ENCODE measurements around the gene PPARD.
A peak's percentile ranks its signal among the peaks of the same experiment; 100 is the strongest.

The PPARD gene

DNA sequence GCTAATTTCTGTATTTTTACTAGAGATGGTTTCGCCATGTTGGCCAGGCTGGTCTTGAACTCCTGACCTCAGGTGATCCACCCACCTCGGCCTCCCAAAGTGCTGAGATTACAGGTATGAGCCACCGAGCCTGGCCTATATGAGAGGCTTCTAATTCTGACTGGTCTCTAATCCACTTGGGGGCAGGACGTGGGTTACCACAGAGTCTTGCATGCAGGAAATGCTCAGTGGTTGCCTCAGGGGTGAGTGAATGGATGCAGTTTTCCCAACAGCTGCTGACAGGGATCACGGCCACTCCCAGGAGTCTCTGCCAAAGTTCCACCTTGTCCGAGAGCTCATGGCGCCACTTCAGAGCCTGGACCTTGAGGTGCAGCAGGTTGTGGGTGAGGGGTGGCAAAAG, 103.3 kb downstream of the PPARD start:
- no peak for DNase-seq

- DNase-seq, result peak; percentile 23
Measured at GRCh38 chr6:35448191-35448590, 105.8 kb downstream of the PPARD start.

DNA sequence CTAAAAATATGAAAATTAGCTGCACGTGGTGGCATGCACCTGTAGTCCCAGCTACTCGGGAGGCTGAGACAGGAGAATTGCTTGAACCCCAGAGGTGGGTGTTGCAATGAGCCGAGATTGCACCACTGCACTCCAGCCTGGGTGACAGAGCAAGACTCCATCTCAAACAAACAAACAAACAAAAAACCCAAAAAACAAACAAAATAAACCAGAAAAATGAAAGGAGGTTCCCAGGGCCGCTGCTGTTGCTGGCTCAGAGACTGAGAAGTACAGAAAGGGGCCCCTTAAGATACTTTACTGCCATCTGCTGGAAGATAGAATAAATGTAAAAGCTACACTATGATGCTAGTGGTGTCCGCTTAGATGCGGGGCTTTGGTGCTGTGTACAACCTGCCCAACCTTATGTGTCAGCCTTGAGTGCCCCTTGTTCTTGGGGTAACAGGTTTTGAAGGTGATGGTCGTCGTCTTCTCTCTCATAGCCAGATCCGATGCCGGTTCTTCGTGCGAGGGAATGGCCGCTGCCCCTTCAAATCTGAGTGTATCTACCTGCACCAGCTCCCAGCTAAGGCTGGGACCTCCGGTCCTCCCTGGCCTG, 107.0 kb downstream of the PPARD start:
- peak; percentile 59 for DNase-seq

- no peak for DNase-seq
Measured at GRCh38 chr6:35451354-35452182, 109.2 kb downstream of the PPARD start.

DNA sequence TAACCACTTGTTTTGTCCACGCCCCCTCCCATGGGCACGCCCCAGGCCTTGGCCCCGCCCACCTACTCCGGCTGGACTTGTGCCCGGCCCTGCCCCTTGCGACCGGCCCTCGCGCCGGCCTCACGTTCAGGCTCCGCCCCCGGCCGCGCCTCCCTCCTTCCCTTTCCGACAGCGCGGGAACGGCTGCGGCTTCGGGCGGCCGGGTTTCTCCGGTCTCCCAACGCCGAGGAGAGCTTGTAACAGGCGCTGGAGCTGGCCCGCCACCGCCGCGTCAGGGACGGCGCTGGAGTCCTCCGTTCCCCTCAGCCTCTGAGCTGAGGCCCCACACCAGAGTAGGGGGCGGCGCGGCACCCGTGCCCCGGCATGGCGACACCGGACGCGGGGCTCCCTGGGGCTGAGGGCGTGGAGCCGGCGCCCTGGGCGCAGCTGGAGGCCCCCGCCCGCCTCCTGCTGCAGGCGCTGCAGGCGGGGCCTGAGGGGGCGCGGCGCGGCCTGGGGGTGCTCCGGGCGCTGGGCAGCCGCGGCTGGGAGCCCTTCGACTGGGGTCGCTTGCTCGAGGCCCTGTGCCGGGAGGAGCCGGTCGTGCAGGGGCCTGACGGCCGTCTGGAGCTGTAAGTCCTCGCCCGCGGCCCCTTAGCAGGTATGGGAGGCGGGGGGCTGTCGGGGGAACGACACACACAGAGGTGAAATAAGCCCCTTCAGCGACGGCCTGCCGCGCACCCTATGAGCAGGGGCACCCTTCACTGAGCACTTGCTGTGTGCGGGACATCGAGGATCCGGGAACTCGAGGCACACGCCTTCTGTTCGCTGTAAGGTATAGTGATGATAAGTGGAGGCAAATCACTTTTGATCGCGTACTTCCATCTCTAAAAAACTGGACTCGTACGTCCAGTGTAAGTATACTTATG, 110.1 kb downstream of the PPARD start, which contains the start of gene FANCE:
Gene FANCE, plus strand, starts transcription at position 156 of the 908 bp plus-strand sequence. Its CDS starts 208 bp downstream, at position 364.
- peak; percentile 82 for DNase-seq

- no peak for DNase-seq
Measured at GRCh38 chr6:35453236-35453635, 110.9 kb downstream of the PPARD start.

DNA sequence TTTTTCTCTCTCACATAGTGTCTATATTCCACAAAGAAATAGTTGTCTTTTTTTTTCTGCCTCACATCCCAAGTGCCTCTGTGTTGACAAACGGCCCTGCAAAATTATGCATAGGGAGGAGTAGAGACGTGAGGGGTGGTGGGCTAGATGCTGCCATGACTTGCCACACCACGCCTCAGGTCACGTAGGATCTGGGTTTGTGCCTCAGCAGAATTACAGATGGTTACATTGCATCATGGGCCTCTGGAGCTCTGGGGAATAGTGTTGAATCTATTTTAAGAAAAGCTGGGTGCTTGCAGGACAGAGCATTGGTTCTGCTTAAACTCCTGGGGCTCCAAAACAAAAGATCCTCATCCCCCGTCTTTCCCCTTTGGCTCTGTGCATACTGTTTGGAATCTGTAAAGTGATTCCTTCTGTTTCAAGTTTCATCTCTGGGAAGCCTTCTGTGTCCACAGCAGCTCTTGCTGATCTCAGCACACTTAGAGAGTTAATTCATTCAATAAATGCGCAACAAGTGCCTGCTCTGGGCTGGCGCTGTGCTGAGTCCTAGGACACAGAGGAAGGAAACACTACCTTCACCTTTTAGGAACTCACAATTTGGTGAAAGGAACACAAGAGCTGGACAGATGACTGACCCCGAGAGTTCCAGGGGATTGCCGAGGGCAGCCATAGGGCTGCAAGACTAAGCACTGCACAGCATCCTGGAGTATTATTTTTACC, 112.2 kb downstream of the PPARD start:
- DNase-seq, result no peak

GRCh38 chr6:35457907-35458306, 115.5 kb downstream of the PPARD start:
- no peak for DNase-seq

DNA sequence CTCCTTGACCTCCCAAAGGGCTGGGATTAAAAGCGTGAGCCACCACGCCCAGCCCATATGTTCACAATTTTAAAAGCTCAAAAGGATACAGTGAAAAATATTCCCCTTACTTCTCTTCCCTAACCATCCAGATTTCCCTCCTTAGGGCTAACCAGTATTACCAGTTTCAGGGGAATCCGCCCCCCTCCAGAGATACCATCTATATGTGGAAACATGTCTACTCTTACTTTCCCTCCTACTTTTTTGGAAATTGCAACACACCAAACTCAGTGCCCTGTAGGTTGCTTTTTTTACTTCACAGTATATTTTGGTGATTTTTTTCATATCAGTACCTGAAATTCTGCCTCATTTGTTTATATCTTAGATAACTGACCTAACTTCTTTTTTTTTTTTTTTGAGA, 118.9 kb downstream of the PPARD start:
- DNase-seq, result no peak

DNA sequence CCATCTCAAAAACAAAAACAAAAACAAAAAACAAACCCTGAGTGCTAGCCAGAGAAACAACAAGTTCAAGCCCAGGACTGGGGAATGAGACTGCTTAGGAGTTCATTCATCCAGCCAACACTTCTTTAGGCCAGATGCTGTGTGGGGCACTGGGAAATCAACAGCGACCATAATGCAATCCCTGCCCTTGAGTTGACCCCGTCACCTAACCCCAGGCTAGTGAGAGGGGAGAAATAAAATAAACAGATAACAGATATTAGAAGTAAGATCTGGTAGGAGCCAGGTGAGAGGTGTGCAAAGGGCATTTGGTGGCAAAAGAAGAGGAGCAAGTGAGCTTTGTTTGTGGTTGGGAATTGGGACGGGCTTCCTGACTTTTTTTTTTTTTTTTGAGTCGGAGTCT, 120.9 kb downstream of the PPARD start:
- no peak for DNase-seq

DNA sequence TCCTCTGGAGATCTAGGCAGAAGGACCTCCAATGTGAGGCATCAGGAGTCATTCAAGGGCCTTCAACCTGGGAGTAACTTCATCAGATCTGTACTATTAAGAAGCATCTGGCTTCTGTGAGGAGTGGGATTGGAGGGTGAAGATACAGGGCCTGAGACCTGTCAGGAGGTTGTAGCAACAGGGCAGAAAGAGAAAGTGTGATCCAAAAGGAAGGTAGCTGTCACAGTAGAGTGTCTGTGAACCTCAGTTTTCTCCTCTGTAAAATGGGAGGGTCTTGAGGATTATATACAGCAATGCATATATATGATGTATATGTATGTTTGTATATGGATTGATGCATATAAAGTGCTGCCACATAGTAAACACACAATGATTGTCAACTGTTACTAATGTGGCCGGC, 123.3 kb downstream of the PPARD start:
- DNase-seq, result no peak

GRCh38 chr6:35468181-35468979, 126.0 kb downstream of the PPARD start, which contains the start of gene RPL10A:
Gene RPL10A, plus strand, starts transcription at chr6:35468401. Its CDS starts 34 bp downstream, at chr6:35468435.
- DNase-seq, result peak; percentile 94

DNA sequence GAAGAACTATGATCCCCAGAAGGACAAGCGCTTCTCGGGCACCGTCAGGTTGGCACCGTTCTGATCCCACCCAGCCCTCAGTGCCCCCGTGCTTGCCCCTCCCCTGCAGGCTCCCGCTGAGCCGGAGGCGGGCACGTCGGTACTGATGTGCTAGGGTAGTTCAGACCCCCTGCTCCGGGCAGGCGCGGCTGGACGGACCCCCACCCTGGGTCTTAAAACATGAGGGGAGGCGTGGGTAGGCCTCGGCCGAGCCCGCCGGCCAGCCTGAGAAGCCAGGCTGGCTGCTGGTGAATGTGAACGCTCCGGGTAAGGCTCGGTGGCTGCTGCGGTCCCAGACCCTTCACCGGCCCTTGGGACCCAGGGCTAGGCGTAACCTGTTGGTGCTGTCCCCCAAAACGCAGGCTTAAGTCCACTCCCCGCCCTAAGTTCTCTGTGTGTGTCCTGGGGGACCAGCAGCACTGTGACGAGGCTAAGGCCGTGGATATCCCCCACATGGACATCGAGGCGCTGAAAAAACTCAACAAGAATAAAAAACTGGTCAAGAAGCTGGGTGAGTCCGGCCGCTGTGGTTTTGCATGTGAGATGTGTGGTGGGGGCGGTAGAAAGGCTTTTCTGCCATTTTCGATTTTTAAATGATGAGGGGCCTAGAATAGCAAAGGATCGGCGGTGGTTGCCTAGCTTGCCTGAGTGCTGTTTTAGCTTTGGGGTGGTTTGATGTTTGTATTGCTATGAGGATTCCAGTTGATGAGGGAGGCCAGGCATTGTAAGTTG, 126.8 kb downstream of the PPARD start:
- no peak for DNase-seq

DNA sequence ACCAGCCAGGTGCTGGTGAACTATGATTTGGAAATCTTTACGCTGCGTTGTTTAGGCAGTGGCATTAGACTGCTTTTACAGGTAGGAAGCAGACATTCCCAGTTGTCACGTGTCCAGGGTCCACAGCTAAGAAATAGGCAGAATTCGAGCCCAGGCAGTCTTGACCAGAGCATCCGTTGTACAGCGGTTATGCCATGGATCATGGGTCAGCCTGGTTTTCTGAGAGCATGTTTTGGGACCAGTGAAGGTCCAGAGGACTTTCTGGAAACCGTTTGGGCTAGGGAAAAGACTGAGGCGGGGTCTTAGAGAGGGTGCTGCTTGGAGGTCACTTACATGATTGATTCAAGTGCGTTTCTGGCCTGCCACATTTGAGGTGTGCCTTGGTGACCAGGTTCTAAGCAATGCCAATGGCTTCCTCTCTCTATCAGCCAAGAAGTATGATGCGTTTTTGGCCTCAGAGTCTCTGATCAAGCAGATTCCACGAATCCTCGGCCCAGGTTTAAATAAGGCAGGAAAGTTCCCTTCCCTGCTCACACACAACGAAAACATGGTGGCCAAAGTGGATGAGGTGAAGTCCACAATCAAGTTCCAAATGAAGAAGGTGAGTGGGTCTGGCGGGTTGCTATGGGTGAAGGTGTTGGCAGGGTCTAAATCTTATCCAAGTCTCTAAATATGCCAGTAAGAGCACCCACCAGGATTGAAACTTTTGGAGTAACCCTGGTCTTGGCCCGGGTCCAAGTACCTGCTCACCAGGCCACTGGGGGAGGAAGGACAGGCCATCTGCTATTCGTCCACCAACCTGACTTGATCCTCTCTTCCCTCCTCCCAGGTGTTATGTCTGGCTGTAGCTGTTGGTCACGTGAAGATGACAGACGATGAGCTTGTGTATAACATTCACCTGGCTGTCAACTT, 127.6 kb downstream of the PPARD start:
- no peak for DNase-seq

DNA sequence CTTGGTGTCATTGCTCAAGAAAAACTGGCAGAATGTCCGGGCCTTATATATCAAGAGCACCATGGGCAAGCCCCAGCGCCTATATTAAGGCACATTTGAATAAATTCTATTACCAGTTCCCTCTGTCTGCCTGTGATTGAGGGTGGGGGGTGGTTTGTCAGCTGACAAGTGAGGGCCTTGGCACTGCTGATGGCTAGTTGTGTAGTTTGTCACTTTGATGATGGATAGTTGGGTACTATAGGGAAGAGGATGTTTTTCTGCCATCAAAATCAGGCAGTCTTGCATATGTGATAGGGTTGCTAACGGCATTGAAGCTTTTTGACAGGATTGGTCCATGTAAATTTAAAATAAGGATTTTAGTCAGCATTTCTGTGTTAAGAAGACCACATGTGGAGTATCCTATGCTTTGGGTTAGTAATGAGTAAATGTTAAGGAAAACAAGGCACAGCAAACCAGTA, 128.3 kb downstream of the PPARD start:
- no peak for DNase-seq

- no peak for DNase-seq
Measured at GRCh38 chr6:35471836-35472345, 129.5 kb downstream of the PPARD start.

- no peak for DNase-seq
Measured at GRCh38 chr6:35473075-35473849, 130.9 kb downstream of the PPARD start.

DNA sequence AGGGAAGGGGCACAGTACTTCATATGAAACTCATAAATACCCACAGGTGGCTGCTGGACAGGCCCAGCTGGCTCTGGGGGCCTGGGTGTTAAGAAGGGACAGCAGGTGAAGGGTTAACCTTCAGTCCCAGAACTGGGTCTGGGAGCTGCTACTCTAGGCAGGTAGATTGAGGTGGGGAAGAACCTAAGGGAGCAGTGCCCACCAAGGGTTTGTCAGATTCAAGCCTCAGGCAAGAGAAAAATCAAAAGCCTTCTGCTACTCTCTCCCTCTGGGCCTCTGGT, 131.4 kb downstream of the PPARD start:
- no peak for DNase-seq

Data from NCI-H2171 (cell line).